GM20000 (cell line): ENCODE measurements around the gene LYRM4.

Source experiments
- DNase-seq: peaks from one replicate; pipeline ENCODE4 v3.0.0; 2012; ENCODE audit warnings: low spot score
- TF ChIP-seq, protein P1 (sequence below): IDR thresholded peaks from 2 replicates; pipeline ENCODE4 v1.5.1; 2012; ENCODE audit warnings: mild to moderate bottlenecking, control low read depth; ENCODE audit errors: extremely low read depth, missing control alignments

The LYRM4 gene

DNA sequence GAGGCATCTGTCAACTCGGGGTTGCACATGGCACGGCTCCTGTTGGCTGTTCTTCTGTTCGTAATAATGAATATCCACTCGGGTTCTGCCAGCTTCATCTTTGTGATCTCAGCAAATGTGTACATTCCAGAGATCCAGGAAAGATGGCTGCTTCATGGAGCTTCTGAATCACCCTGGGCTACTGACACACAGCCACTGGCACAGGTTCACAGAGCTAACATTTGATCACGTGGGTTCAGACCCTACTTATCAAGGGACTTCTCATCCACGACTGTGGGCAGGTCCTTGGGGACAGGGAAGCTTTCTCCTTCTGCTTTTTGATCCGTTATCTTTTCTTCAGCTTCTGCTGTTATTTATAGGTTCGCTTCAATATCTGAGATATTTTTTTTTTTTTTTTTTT lies 157.5 kb downstream of the LYRM4 start:
- DNase-seq: no peak
- TF ChIP-seq, protein P1, sequence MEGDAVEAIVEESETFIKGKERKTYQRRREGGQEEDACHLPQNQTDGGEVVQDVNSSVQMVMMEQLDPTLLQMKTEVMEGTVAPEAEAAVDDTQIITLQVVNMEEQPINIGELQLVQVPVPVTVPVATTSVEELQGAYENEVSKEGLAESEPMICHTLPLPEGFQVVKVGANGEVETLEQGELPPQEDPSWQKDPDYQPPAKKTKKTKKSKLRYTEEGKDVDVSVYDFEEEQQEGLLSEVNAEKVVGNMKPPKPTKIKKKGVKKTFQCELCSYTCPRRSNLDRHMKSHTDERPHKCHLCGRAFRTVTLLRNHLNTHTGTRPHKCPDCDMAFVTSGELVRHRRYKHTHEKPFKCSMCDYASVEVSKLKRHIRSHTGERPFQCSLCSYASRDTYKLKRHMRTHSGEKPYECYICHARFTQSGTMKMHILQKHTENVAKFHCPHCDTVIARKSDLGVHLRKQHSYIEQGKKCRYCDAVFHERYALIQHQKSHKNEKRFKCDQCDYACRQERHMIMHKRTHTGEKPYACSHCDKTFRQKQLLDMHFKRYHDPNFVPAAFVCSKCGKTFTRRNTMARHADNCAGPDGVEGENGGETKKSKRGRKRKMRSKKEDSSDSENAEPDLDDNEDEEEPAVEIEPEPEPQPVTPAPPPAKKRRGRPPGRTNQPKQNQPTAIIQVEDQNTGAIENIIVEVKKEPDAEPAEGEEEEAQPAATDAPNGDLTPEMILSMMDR: no peak

DNA sequence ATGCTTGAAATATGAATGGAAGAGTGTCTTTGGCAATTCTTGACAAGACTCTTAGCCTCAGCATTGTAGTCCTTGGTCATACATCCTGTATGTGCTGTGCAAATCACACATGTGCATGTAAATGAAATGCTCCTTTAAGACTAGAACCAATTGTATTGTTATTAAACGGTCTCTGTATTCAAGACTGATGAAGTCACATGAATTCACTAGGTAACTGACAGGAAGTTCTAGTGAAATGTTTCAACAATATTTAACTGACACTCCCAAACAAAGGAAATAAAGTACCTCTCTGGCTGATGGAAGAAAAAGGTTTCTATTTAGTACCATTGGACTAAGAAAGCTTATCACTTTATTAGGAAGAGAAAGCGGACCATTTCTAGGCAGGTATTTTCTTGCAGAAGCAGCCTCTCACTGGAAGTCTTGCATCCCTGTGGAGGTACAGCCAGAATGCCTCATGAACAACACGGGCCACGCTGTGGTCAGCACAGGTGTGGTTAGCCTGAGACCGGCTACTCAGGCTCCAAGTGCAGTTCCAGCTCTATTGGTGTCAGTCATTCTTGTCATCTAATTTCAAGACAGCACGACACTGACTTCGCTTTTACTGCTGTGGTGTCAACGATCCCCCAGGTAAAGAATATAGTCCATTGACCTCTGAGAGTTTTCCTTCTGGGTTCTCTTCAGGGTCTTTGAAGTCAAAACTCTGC lies 158.3 kb downstream of the LYRM4 start:
- no peak for DNase-seq
- TF ChIP-seq, protein P1: no peak

DNA sequence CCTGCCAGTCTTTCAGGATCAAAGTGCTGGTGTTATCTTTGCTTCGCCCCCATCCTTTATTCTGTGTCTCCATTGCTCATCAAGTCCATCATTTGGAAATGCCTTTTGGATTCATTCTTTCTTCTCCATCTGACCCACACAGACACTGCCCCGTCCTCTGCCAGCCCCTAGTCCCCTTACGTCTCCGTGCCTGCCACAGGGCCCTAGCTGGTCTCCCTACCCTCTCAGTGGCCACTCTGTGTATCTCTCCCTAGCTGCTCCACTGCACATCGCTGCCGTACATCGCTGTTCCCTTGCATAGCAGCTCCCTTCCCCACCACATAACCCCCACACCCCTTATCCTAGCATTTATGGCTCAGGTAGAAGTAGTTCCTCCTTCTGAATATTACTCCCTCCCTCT lies 159.9 kb downstream of the LYRM4 start:
- no peak for DNase-seq
- TF ChIP-seq, protein P1: no peak

DNA sequence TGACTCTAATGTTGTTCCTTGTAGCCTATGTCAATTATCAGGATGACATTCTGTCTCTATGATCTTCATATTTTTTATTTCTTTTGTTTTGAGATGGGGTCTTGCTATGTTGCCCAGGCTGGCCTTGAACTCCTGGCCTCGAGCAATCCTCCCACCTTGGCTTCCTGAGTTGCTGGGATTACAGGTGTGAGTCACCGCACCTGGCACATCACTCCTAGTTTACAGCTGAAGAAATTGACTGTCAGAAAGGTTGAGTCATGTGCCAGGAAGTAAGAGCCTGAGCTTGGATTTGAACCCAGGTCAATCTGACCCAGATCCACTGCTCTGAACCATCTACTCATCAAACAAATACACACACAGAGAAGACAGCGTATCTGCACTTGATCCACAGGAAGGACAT lies 161.2 kb downstream of the LYRM4 start:
- TF ChIP-seq, protein P1: no peak
- no peak for DNase-seq

DNA sequence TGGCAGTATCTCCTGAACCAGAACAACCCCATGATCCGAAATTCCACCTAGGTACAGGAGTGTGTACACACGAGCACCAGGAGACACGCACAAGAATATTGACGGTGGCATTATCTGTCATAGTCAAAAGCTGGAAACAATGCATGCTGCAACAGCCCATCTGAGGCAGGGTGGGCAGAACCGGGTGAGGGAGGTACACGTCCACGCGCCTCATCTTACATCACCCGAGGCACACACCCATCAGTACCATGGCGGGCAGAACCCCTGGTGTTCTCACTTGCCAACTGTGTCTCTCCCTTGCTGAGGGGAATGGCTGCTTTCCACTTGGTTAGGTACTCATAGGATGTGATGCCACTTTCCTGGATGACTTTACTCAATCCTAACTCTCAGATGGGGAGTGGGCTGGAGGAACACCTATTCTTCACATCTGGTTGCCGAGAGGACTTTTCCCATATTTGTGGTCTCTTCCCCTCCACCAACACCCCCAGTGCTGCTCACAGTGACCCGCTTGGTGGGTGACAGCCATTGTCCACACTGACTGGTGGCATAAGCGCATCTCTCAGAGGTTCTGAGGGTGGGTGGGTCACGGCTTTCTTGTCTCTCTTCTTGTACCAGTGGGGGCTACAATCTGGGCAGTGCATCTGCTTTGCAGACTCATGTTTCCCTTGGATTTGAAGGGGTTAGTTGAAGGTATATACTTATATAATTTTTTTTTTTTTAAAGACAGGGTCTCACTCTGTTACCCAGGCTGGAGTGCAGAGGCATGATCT lies 162.1 kb downstream of the LYRM4 start:
- DNase-seq: no peak
- TF ChIP-seq, protein P1: no peak

DNA sequence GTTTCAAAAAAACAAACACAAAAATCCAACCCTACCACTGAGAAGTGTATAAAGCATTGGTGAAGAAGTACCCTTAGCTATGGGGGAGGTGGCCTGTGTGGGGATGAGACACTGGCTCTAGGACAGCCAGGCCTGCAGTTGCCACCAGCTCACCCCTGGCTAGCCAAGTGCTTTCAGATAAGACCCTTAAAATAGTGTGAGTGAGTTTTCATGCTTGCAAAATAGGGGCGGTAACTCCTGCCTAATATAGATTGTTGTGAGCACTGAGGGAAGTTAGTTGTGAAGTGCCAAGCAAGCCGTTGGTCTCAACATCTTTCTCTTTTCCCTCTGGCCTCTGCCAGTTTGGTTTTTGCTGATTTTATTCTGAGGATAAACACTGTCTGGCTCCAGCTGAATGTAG lies 164.3 kb downstream of the LYRM4 start:
- TF ChIP-seq, protein P1: no peak
- DNase-seq: no peak

DNA sequence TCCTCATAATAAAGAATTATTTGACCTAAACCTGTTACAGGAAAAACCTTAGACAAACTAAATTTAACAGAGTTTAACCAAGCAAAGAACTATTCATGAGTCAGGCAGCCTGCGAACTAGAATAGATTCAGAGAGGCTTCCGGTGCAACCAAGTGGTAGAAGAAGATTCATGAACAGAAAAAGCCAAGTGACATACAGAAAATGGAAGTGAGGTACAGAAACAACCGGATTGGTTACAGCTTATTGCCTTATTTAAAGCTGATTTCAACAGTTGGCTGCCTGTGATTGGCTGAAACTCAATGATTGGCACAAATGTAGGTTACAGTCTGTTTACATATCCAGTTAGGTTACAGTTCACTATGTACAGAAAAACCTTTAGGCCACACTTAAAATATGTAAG lies 165.5 kb downstream of the LYRM4 start:
- peak; percentile 63 for DNase-seq

More for the DNA sequence above, 165.5 kb downstream of the LYRM4 start:
- TF ChIP-seq, protein P1: no peak
